ENCODE results near the gene UROS.

UROS gene

DNA sequence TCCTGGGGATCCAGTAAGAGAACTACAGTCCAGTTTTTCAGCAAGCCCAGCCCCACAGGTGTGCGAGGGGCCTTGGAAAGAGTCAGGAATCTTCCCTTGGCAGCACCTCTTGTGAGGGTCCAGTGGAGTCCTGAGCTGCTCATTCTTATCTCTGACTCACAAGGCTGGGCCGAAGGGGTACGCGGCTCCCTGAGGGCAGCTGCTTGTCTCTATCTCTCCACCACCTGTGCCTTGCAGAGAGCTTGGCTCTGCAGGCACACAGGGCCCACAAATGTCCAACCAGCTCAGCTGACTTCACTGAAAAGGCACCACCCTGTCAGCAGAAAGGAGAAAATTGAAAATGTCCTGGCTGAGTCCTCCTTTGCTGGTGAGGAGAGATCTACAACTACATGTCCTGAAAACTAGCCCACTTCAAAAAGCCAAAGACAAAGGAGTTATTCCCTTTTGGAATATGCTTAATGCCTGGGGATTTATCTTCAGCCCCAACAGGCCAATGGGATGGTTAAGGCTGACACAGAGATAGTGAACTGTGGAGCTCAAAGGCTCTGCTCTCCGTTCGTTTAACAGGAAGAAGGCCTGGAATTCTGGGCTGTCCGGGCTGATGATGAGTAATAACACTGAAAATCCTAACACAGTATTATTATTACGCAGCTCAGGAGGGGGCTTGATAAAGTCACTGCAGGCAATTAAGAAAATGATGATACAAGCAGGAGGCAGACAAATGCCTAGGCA lies 23.4 kb downstream of the UROS start:
- H3K27ac ChIP-seq (ENCODE audit: low read length) = no peak overlapping the region
- peaks cover 40% of the 10 kb centered on the region; the same call in 1 of the 2 replicates for H3K36me3 ChIP-seq (ENCODE audit: insufficient read depth, low read depth, low read length)
- no peak overlapping the region for H3K9ac ChIP-seq (ENCODE audit: low read depth, low read length)
- H3K4me3 ChIP-seq (ENCODE audit: low read length) = no peak overlapping the region
- H3K9me3 ChIP-seq (ENCODE audit: insufficient read depth, low read depth, low read length) = no peaks in the 10 kb centered on the region
- H3K4me1 ChIP-seq (ENCODE audit: insufficient read depth, low read length) = no peaks in the 10 kb centered on the region
- H3K27me3 ChIP-seq (ENCODE audit: insufficient read depth, low read length) = no peaks in the 10 kb centered on the region

DNA sequence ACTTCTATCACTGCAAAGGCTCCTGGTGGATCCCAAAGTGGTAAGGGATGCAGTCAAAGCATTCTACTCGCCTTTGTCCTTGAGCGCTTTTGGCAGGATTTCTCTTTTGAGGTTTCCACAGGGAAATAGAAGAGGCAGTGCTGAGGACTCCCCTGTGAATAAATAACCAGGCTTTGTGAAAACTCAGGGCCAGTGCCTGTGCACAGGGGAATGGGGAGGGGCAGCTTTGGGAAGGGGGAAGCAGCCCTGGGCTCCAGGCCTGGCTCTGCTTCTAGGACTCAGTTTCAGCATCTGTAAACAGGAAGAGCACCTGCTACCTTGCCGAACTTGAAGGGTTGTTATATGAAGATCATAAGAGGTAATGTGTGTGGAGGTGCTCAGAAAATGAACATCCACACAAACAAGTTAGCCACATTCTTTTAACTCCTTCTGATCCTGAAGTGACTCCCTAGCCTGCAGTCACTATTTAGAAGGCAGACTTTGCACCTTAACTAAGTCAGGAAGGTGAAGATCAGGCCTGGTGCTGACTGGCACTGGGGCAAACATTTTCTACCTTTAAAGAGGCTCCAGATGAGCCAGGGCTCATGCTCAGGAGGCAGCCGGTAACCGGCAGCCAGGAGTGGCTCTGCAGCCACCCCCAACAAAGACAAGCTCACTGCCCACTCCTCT lies 24.9 kb downstream of the UROS start:
- no peaks in the 10 kb centered on the region for H3K4me1 ChIP-seq (ENCODE audit: insufficient read depth, low read length)
- H3K9me3 ChIP-seq (ENCODE audit: insufficient read depth, low read depth, low read length) = no peaks in the 10 kb centered on the region
- H3K27me3 ChIP-seq (ENCODE audit: insufficient read depth, low read length) = no peaks in the 10 kb centered on the region
- no peak overlapping the region for H3K27ac ChIP-seq (ENCODE audit: low read length)
- H3K36me3 ChIP-seq (ENCODE audit: insufficient read depth, low read depth, low read length) = peaks cover 46% of the 10 kb centered on the region
- no peak overlapping the region for H3K9ac ChIP-seq (ENCODE audit: low read depth, low read length)
- H3K4me3 ChIP-seq (ENCODE audit: low read length) = no peak overlapping the region

DNA sequence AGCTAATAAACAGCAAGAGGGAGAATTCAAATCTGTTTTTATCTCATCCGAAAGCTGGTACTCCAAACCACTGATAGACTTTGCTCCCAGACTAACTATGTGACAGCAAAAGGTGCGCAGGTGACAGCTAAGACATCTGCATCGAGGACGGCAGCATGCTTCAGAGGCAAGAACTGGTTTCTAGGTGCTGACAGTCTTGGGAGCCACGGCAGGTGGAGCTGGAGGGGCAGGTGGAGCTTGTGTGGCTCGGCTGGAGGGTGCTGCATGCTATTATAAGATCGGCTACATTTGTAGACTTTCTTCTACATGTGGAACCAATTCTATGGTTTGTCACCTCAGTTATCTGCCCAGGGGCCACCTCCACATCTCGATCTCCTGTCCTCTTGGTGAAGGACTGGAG lies 25.6 kb downstream of the UROS start:
- H3K4me3 ChIP-seq (ENCODE audit: low read length) = no peak overlapping the region
- peaks cover 48% of the 10 kb centered on the region for H3K36me3 ChIP-seq (ENCODE audit: insufficient read depth, low read depth, low read length)
- H3K9me3 ChIP-seq (ENCODE audit: insufficient read depth, low read depth, low read length) = no peaks in the 10 kb centered on the region
- H3K27ac ChIP-seq (ENCODE audit: low read length) = no peak overlapping the region
- no peaks in the 10 kb centered on the region for H3K4me1 ChIP-seq (ENCODE audit: insufficient read depth, low read length)
- no peaks in the 10 kb centered on the region for H3K27me3 ChIP-seq (ENCODE audit: insufficient read depth, low read length)
- H3K9ac ChIP-seq (ENCODE audit: low read depth, low read length) = no peak overlapping the region

DNA sequence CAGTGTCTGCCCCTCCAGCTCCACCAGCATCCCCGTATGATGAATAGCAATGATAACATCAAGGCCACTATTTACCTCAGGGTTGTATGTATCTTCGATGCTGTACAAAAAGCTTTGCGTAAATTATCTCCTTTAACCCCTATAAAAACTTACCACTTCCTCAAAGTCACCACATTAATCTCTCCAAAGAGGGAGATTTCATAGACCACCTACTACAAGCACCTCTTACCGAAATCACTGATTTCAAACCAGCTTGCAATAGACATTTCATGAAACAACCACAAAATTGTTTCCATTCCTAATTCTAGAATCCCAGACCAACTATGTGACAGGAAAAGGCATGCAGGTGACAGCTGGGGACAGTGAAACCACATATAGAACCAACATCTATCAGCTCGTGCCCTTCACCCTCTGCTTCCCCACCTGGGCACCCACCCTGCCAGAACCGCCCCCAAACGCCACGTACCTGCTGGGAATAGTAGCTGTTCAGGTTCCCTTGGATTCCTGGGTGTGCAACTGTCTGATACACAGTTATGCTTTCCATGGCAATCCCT lies 27.3 kb downstream of the UROS start:
- Histone ChIP-seq H3K27me3 (ENCODE audit: insufficient read depth, low read length) (no peaks in the 10 kb centered on the region), H3K9me3 (ENCODE audit: insufficient read depth, low read depth, low read length) (no peaks in the 10 kb centered on the region), H3K36me3 (ENCODE audit: insufficient read depth, low read depth, low read length) (peaks cover 45% of the 10 kb centered on the region), H3K27ac (ENCODE audit: low read length) (no peak overlapping the region), H3K4me3 (ENCODE audit: low read length) (no peak overlapping the region), H3K4me1 (ENCODE audit: insufficient read depth, low read length) (no peaks in the 10 kb centered on the region), H3K9ac (ENCODE audit: low read depth, low read length) (no peak overlapping the region)

DNA sequence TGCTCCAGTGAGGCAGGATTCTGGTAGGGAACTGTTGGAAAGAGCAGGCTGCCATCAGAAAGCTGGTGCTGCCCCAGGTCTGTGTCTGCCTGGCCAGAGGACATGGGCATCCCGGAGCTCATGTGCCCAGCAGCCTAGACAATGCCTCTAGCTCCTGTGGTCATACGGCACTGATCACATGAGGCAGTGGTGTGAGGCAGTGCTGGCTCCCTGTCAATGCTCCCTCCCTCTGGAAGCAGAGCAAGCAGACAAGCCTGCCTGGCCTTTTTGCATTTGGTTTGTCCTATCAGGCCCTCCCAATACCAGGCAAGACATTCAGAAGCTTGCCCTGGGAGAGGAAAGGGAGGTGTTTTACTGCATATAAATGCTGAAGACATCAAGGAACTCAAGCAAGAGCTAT lies 27.9 kb downstream of the UROS start:
- H3K4me3 ChIP-seq (ENCODE audit: low read length) = no peak overlapping the region
- H3K36me3 ChIP-seq (ENCODE audit: insufficient read depth, low read depth, low read length) = peaks cover 45% of the 10 kb centered on the region
- no peak overlapping the region for H3K27ac ChIP-seq (ENCODE audit: low read length)
- H3K27me3 ChIP-seq (ENCODE audit: insufficient read depth, low read length) = no peaks in the 10 kb centered on the region
- no peak overlapping the region for H3K9ac ChIP-seq (ENCODE audit: low read depth, low read length)
- H3K9me3 ChIP-seq (ENCODE audit: insufficient read depth, low read depth, low read length) = no peaks in the 10 kb centered on the region
- H3K4me1 ChIP-seq (ENCODE audit: insufficient read depth, low read length) = no peaks in the 10 kb centered on the region

GRCh38 chr10:125792342-125793300 lies 30.4 kb downstream of the UROS start:
- Histone ChIP-seq H3K27ac (ENCODE audit: low read length) (no peak overlapping the region), H3K36me3 (ENCODE audit: insufficient read depth, low read depth, low read length) (peaks cover 42% of the 10 kb centered on the region), H3K9me3 (ENCODE audit: insufficient read depth, low read depth, low read length) (no peaks in the 10 kb centered on the region), H3K27me3 (ENCODE audit: insufficient read depth, low read length) (no peaks in the 10 kb centered on the region), H3K9ac (ENCODE audit: low read depth, low read length) (no peak overlapping the region), H3K4me3 (ENCODE audit: low read length) (no peak overlapping the region), H3K4me1 (ENCODE audit: insufficient read depth, low read length) (no peaks in the 10 kb centered on the region)

DNA sequence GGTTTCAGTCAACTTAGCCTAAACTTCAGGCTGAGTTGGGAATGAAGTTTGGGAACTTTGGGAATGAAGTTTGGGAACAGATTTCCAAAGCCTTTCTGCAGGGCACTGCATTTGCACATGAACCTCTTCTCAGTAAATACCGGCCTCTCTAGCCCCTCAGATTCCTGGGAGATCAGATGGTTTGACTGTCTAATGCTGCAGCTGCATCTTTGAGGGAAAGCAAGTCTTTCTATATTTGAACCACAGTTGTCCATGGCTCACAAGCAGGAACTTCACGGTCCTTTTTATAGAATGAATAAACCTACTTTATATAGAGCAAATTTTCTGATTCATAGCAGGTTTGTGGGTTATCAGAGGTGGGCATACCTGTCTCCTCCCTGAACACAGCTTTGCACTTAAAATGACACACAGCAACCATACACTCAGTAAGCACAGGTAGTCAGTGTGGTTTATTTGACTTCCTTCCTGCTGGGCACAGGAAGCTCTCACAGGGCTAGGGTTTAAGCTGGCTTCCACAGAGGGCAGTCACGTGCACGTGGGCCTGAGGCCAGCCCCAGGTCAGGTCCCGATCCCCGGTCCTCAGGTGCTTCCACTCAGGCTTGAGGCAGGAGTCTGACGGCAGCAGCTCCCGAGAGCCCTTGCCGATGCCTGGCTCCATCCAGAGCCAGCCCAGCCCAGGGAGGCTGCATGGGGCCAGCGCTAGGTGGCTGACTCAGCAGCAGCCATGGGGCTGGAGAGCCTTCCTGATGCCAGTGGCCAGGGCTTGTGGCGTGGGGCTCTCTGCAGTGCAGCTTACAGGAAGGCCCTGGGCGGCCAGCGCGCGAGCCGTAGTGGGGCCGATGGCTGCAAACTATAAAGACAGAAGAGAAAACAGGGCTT lies 34.7 kb downstream of the UROS start:
- H3K4me1 ChIP-seq (ENCODE audit: insufficient read depth, low read length) = no peaks in the 10 kb centered on the region
- no peak overlapping the region for H3K4me3 ChIP-seq (ENCODE audit: low read length)
- H3K27ac ChIP-seq (ENCODE audit: low read length) = no peak overlapping the region
- no peaks in the 10 kb centered on the region for H3K27me3 ChIP-seq (ENCODE audit: insufficient read depth, low read length)
- no peak overlapping the region for H3K9ac ChIP-seq (ENCODE audit: low read depth, low read length)
- no peaks in the 10 kb centered on the region for H3K9me3 ChIP-seq (ENCODE audit: insufficient read depth, low read depth, low read length)
- H3K36me3 ChIP-seq (ENCODE audit: insufficient read depth, low read depth, low read length) = peaks cover 17% of the 10 kb centered on the region; the same call in 1 of the 2 replicates

DNA sequence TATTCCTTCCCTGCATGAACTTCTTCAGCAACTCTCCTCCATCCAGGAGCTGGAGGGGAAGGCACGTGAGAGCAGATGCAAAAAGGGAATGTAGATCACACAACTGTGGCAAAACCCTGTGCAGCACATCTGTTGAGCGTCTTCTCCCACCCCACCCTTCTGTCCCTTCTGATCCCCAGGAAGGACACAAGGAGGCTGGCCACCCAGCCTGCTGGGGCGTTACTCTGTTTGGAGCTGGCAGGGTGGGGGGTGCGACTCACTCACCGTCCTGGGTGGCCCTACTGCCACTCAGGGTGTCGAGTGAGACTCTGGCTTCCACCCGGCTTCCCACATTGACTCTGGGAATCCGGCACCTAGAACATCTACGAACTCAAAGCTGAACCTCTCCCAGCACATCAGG lies 37.3 kb downstream of the UROS start:
- H3K36me3 ChIP-seq (ENCODE audit: insufficient read depth, low read depth, low read length) = no peaks in the 10 kb centered on the region
- H3K4me3 ChIP-seq (ENCODE audit: low read length) = no peak overlapping the region
- no peak overlapping the region for H3K9ac ChIP-seq (ENCODE audit: low read depth, low read length)
- no peaks in the 10 kb centered on the region for H3K9me3 ChIP-seq (ENCODE audit: insufficient read depth, low read depth, low read length)
- no peaks in the 10 kb centered on the region for H3K4me1 ChIP-seq (ENCODE audit: insufficient read depth, low read length)
- no peak overlapping the region for H3K27ac ChIP-seq (ENCODE audit: low read length)
- H3K27me3 ChIP-seq (ENCODE audit: insufficient read depth, low read length) = no peaks in the 10 kb centered on the region

DNA sequence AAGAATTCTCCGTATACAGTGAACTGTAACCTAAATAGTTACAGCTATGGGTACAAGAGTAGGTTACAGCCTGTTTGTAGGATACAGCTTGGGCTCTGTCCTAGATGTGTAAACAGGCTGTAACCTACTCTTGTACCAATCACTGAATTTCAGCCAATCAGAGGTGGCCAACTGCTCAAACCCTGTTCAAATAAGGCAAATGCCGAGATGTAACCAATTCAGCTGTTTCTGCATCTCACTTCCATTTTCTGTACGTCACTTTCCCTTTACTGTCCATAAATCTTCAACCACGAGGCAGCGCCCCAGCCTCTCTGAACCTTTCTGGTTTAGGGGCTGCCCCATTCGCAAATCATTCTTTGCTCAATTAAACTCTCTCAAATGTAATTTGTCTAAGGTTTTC lies 39.1 kb downstream of the UROS start:
- Histone ChIP-seq H3K36me3 (ENCODE audit: insufficient read depth, low read depth, low read length) (no peaks in the 10 kb centered on the region), H3K4me3 (ENCODE audit: low read length) (no peak overlapping the region), H3K9me3 (ENCODE audit: insufficient read depth, low read depth, low read length) (no peaks in the 10 kb centered on the region; the same call in 1 of the 2 replicates), H3K27ac (ENCODE audit: low read length) (no peak overlapping the region), H3K4me1 (ENCODE audit: insufficient read depth, low read length) (no peaks in the 10 kb centered on the region), H3K9ac (ENCODE audit: low read depth, low read length) (no peak overlapping the region), H3K27me3 (ENCODE audit: insufficient read depth, low read length) (no peaks in the 10 kb centered on the region)

- Histone ChIP-seq H3K9me3 (ENCODE audit: insufficient read depth, low read depth, low read length) (no peaks in the 10 kb centered on the region; the same call in 1 of the 2 replicates), H3K4me3 (ENCODE audit: low read length) (no peak overlapping the region), H3K27ac (ENCODE audit: low read length) (no peak overlapping the region), H3K36me3 (ENCODE audit: insufficient read depth, low read depth, low read length) (no peaks in the 10 kb centered on the region), H3K4me1 (ENCODE audit: insufficient read depth, low read length) (no peaks in the 10 kb centered on the region), H3K27me3 (ENCODE audit: insufficient read depth, low read length) (no peaks in the 10 kb centered on the region), H3K9ac (ENCODE audit: low read depth, low read length) (no peak overlapping the region)
These were observed 39.6 kb downstream of the UROS start for GRCh38 chr10:125783408-125783807.

GRCh38 chr10:125782616-125783015 lies 40.4 kb downstream of the UROS start:
- no peaks in the 10 kb centered on the region for H3K4me1 ChIP-seq (ENCODE audit: insufficient read depth, low read length)
- no peak overlapping the region for H3K9ac ChIP-seq (ENCODE audit: low read depth, low read length)
- no peaks in the 10 kb centered on the region; the same call in 1 of the 2 replicates for H3K9me3 ChIP-seq (ENCODE audit: insufficient read depth, low read depth, low read length)
- H3K36me3 ChIP-seq (ENCODE audit: insufficient read depth, low read depth, low read length) = no peaks in the 10 kb centered on the region
- H3K4me3 ChIP-seq (ENCODE audit: low read length) = no peak overlapping the region
- no peak overlapping the region for H3K27ac ChIP-seq (ENCODE audit: low read length)
- H3K27me3 ChIP-seq (ENCODE audit: insufficient read depth, low read length) = no peaks in the 10 kb centered on the region

Measured in iPS-20b (cell line).